IPS-15b (cell line): ENCODE results near the gene ZSCAN5A.
"Not testable (repeated sequence)": the region's sequence is repeated elsewhere in the genome, so short reads cannot be mapped to it uniquely, and the experiment has no call there.

Experiments used
- H3K27me3 ChIP-seq: one replicate; pipeline ENCODE4 v1.6.1; 2013; ENCODE audit warnings: low read length; ENCODE audit not compliant: control insufficient read depth, insufficient read depth
- H3K36me3 ChIP-seq: one replicate; pipeline ENCODE4 v1.6.1; 2013; ENCODE audit warnings: low read length; ENCODE audit not compliant: control insufficient read depth, insufficient read depth
- H3K4me1 ChIP-seq: one replicate; pipeline ENCODE4 v1.6.1; 2013; ENCODE audit warnings: mild to moderate bottlenecking, low read length; ENCODE audit not compliant: control insufficient read depth, insufficient read depth
- H3K4me3 ChIP-seq: one replicate; pipeline ENCODE4 v1.5.1; 2013; ENCODE audit warnings: low read depth, low read length
- H3K9ac ChIP-seq: one replicate; pipeline ENCODE4 v1.6.1; 2013; ENCODE audit warnings: low read depth, mild to moderate bottlenecking, low read length
- H3K9me3 ChIP-seq: one replicate; pipeline ENCODE4 v1.6.1; 2013; ENCODE audit warnings: mild to moderate bottlenecking, low read length; ENCODE audit not compliant: control insufficient read depth, insufficient read depth

ZSCAN5A gene

DNA sequence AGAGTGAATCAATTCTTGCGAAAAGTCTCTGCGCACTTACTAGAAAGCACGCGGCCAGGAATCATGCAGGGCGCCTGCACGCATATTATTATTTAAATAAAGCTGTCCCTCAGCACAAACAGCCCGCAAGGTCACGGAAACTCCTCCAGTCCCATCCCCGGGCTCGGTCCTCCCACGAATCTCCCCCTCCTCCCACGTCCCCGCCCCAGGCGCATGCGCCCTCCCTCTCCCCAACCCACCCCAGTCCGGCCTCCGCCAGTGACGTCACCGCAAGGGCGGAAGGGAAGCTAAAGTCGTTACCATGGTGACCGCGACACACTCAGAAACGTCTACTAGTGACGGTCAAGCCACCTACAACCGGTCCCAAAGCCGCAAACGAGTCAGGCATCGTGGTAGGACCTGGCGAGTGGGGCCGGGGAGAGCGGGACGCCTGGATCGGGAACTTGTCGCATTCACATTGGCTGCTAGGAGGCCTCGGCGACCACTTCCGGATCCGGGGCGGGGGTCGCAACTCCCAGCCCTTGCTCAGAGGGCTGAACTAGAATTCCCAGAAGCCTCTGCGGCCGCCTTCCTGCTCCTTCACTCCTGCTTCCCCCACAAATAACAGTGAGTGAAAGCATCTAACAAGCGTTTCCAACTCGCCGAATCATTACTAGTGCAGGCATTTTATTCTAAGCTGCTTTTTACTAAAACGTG lies at the start of gene ZSCAN5A:
Gene ZSCAN5A, minus strand, starts transcription at position 459 of the 696 bp plus-strand sequence. CDS start 89,793 bp downstream, outside the sequence.
- Histone ChIP-seq H3K9ac (peak within 1 kb of the TSS; percentile 87), H3K9me3 (no peaks in the 10 kb centered on the region), H3K4me3 (peak within 1 kb of the TSS; percentile 98), H3K4me1 (peaks cover 2% of the 10 kb centered on the region), H3K27me3 (no peaks in the 10 kb centered on the region), H3K36me3 (no peaks in the 10 kb centered on the region)

- no peaks in the 10 kb centered on the region for H3K4me1 ChIP-seq
- no peak overlapping the region for H3K9ac ChIP-seq
- H3K9me3 ChIP-seq: no peaks in the 10 kb centered on the region
- H3K4me3 ChIP-seq: no peak overlapping the region
- no peaks in the 10 kb centered on the region for H3K27me3 ChIP-seq
- H3K36me3 ChIP-seq: peaks cover 4% of the 10 kb centered on the region
Measured at GRCh38 chr19:56360841-56361240, 46.2 kb upstream of the ZSCAN5A start.

DNA sequence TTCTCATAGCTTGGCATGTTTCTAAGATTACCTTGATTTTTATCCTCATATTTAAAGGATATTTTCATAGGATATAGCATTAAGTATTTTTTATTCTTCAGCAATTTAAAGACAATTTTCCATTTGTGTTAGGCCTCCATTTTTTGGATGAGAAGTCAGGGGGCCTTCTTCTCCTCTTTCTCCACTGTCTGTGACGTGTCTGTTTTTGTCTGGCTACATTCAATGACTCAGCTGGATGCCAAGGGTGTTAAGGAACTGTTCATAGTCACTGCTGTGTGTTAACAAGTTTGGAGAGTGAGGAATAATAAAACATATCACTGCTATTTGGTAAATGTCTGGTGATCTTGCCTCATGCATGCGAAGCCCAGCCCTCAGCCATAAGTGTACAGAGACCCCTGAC lies 42.3 kb upstream of the ZSCAN5A start:
- Histone ChIP-seq H3K4me1 (no peaks in the 10 kb centered on the region), H3K4me3 (no peak overlapping the region), H3K9ac (no peak overlapping the region), H3K9me3 (no peaks in the 10 kb centered on the region), H3K36me3 (no peaks in the 10 kb centered on the region), H3K27me3 (no peaks in the 10 kb centered on the region)

- no peaks in the 10 kb centered on the region for H3K9me3 ChIP-seq
- H3K9ac ChIP-seq: no peak overlapping the region
- no peak overlapping the region for H3K4me3 ChIP-seq
- H3K4me1 ChIP-seq: peaks cover 3% of the 10 kb centered on the region
- H3K27me3 ChIP-seq: no peaks in the 10 kb centered on the region
- no peaks in the 10 kb centered on the region for H3K36me3 ChIP-seq
Measured at GRCh38 chr19:56355517-56355916, 40.9 kb upstream of the ZSCAN5A start.

DNA sequence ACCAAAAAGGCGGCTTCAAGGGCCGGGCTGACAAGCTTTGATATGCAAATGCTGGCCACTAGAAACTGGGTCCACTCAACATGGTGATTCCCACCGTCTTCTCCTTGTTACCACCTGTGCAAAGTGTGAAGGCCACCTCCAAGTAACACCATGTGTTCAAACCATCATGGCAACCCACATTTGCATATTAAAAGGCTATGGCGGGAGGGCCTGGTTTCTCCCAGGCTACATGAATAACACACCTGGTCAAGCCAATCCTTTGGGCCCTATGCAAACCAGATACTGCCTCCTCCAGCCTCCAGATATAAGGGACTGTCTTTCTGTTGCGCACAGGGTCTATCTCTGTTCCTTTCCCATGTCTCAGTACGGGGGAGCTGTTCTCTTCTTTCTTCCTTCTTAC lies 36.6 kb upstream of the ZSCAN5A start:
- H3K9me3 ChIP-seq: no peaks in the 10 kb centered on the region
- no peak overlapping the region for H3K9ac ChIP-seq
- no peaks in the 10 kb centered on the region for H3K36me3 ChIP-seq
- H3K27me3 ChIP-seq: no peaks in the 10 kb centered on the region
- peaks cover 6% of the 10 kb centered on the region for H3K4me1 ChIP-seq
- no peak overlapping the region for H3K4me3 ChIP-seq

DNA sequence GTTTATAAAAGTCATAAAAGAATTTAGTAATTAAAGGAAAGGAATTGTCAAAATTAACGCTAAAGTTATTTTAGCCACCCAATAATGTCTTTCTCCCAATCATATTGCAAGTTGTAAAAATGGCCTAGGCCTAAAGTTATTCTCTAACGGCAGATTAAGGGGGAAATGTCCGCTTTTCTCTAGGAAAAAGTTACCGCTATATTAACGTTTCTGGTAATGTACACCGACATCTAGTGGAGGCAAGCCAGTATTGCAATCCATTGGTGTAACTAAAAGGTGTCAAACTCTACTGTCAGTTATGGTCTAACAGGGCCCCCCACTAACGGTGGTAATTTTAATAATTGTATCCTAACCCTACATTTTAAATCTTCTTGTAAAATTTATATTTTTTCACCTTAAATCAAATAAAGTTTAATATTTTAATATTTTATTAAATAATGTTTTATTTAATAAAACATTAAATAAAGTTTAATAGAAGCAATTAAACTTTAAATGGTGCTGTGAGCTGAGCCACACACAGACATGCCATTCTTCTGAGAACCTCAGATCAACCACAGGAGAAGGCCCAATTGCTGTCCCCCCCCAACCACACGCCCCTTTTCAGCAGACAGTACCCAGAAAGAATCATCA lies 35.9 kb upstream of the ZSCAN5A start:
- no peaks in the 10 kb centered on the region for H3K36me3 ChIP-seq
- H3K27me3 ChIP-seq: no peaks in the 10 kb centered on the region
- H3K9me3 ChIP-seq: no peaks in the 10 kb centered on the region
- peaks cover 11% of the 10 kb centered on the region for H3K4me1 ChIP-seq
- no peak overlapping the region for H3K4me3 ChIP-seq
- H3K9ac ChIP-seq: no peak overlapping the region

DNA sequence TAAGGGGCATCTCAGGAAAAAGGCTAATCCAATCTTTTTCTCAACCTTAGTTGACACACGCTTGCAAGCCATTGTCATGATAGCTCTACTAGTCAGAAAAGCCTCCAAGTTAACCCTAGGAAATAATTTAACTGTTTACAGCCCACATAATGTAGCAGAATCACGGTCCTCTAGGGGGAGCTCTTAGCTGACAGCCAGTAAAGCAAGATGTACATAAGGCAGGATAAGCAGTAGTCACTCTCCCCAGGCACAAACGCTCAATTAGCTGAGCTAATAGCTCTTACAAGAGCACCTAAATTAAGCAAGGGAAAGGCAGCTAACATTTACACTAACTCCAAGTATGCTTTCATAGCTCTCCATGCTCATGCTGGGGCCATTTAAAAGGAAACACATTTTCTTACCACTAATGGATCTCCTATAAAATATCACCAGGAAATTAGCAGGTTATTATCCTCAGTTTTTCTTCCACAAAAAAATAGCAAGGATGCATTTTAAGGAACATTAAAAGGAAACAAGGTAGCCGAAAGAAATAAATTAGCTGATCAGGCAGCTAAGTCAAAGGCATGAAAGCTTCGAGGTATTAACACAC lies 33.7 kb upstream of the ZSCAN5A start:
- Histone ChIP-seq H3K9ac (no peak overlapping the region), H3K4me1 (peaks cover 14% of the 10 kb centered on the region), H3K4me3 (no peak overlapping the region), H3K9me3 (no peaks in the 10 kb centered on the region), H3K36me3 (no peaks in the 10 kb centered on the region), H3K27me3 (no peaks in the 10 kb centered on the region)

DNA sequence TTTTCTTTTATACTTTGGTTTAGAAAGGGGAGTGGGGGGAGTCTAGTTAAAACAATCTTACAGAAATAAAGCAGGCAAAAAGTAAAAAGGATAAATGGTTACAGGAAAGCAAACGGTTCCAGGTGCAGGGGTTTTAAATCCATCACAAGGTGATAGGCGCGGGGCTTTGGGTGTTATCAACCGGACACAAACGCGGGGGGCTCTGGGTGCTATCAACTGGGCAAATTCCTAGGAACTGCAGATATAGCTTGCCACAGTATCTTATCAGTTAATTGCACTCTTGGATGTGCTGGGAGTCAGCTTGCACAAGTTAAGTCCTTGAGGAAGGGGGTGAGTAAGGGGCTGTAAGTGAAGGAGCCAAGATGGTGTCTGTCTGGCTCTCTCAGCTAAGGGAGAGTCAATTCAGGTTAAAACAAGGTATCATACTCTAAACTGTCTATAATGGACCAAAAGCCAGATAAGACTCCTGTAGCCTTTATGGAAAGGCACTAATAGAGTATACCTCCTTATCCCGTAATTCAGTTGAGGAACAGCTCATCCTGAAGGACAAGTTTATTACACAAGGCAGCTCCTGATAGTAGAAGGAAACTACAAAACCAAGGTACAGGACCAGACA lies 32.6 kb upstream of the ZSCAN5A start:
- Histone ChIP-seq H3K27me3 (no peaks in the 10 kb centered on the region), H3K4me3 (no peak overlapping the region)

GRCh38 chr19:56341948-56342347 lies 27.3 kb upstream of the ZSCAN5A start:
- peaks cover 8% of the 10 kb centered on the region for H3K4me1 ChIP-seq
- no peaks in the 10 kb centered on the region for H3K27me3 ChIP-seq
- H3K9me3 ChIP-seq: peaks cover 14% of the 10 kb centered on the region
- no peak overlapping the region for H3K9ac ChIP-seq
- H3K4me3 ChIP-seq: no peak overlapping the region
- H3K36me3 ChIP-seq: no peaks in the 10 kb centered on the region

More for the DNA sequence above, 32.6 kb upstream of the ZSCAN5A start:
- peaks cover 2% of the 10 kb centered on the region for H3K9me3 ChIP-seq
- H3K9ac ChIP-seq: no peak overlapping the region
- no peaks in the 10 kb centered on the region for H3K36me3 ChIP-seq
- peaks cover 14% of the 10 kb centered on the region for H3K4me1 ChIP-seq

DNA sequence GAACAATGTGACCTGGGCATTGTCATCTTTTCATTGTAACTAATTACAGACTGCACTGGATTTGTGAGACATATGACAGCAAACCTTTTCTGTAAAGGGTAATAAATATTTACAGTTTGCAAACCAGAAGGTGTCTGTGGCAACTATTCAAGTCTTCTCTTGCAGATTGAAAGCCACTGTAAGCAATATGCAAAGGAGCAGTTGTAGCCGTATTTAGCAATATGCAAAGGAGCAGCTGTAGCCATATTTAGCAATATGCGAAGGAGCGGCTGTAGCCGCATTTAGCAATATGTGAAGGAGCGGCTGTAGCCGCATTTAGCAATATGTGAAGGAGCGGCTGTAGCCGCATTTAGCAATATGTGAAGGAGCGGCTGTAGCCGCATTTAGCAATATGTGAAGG lies 24.4 kb upstream of the ZSCAN5A start:
- H3K27me3 ChIP-seq, H3K36me3 ChIP-seq, H3K9ac ChIP-seq, H3K4me1 ChIP-seq, H3K4me3 ChIP-seq: not testable (repeated sequence)
- H3K9me3 ChIP-seq: peaks cover 14% of the 10 kb centered on the region

- H3K4me3 ChIP-seq, H3K27me3 ChIP-seq, H3K4me1 ChIP-seq, H3K9ac ChIP-seq, H3K36me3 ChIP-seq: not testable (repeated sequence)
- H3K9me3 ChIP-seq: peaks cover 11% of the 10 kb centered on the region
Measured at GRCh38 chr19:56337077-56337476, 22.4 kb upstream of the ZSCAN5A start.

DNA sequence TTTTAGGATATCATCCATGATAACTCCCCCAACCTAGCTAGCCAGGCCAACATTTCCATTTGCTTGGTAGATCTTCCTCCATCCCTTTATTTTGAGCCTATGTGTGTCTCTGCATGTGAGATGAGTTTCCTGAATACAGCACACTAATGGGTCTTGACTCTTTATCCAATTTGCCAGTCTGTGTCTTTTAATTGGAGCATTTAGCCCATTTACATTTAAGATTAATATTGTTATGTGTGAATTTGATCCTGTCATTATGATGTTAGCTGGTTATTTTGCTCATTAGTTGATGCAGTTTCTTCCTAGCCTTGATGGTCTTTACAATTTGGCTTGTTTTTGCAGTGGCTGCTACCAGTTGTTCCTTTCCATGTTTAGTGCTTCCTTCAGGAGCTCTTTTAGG lies 20.7 kb upstream of the ZSCAN5A start:
- H3K9ac ChIP-seq, H3K4me1 ChIP-seq, H3K27me3 ChIP-seq, H3K4me3 ChIP-seq, H3K9me3 ChIP-seq, H3K36me3 ChIP-seq: not testable (repeated sequence)
